ENCODE results near the gene SORBS2.

DNA sequence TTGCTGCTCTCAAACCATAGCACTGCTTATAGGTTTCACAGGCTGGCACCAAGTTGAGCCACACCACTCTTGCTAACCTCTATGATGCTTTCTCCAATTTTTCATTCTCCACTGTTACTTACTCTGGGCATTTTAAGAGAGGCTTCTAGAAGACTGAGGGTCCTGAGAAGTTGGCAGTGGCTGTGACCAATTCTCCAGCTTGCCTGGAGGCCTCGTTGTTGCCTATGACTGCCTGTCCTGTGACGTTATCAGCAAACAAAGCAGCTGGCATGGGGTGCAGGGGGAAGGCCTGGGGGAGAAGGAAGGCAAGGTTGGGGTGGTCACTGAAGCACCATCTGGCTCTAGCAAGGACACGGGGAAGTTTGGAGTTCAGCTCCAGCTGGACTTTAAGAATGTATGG lies 246.3 kb downstream of the SORBS2 start:
- TF ChIP-seq, protein P1, sequence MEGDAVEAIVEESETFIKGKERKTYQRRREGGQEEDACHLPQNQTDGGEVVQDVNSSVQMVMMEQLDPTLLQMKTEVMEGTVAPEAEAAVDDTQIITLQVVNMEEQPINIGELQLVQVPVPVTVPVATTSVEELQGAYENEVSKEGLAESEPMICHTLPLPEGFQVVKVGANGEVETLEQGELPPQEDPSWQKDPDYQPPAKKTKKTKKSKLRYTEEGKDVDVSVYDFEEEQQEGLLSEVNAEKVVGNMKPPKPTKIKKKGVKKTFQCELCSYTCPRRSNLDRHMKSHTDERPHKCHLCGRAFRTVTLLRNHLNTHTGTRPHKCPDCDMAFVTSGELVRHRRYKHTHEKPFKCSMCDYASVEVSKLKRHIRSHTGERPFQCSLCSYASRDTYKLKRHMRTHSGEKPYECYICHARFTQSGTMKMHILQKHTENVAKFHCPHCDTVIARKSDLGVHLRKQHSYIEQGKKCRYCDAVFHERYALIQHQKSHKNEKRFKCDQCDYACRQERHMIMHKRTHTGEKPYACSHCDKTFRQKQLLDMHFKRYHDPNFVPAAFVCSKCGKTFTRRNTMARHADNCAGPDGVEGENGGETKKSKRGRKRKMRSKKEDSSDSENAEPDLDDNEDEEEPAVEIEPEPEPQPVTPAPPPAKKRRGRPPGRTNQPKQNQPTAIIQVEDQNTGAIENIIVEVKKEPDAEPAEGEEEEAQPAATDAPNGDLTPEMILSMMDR (IDR thresholded peaks at IDR 0.05), result no peak
- TF ChIP-seq POLR2A (IDR thresholded peaks at IDR 0.05), result no peak
- TF ChIP-seq POLR2AphosphoS5 (IDR thresholded peaks at IDR 0.05), result no peak

Data from transverse colon (tissue), 4 donors.